Fibroblast of mammary gland (primary cell): ENCODE measurements around the gene DCLK1.

Source experiments
- DNase-seq: peaks from one replicate; pipeline ENCODE4 v3.0.0-alpha.2; 2010; ENCODE audit warnings: low read depth
- H3K4me3 ChIP-seq: 2 replicates; pipeline ENCODE4 v1.5.1; 2011; ENCODE audit warnings: low read depth, mild to moderate bottlenecking, low read length, moderate library complexity; ENCODE audit not compliant: control insufficient read depth
- CTCF ChIP-seq: conservative IDR thresholded peaks from 2 replicates; pipeline ENCODE4 v1.5.1; 2011; ENCODE audit warnings: low read depth, low read length, inconsistent platforms; ENCODE audit not compliant: control insufficient read depth, insufficient read depth

Gene DCLK1

GRCh38 chr13:35926859-35927530, 204.2 kb downstream of the DCLK1 start:
- DNase-seq, result no peak
- no peak overlapping the region for H3K4me3 ChIP-seq
- no peak for TF ChIP-seq CTCF

DNA sequence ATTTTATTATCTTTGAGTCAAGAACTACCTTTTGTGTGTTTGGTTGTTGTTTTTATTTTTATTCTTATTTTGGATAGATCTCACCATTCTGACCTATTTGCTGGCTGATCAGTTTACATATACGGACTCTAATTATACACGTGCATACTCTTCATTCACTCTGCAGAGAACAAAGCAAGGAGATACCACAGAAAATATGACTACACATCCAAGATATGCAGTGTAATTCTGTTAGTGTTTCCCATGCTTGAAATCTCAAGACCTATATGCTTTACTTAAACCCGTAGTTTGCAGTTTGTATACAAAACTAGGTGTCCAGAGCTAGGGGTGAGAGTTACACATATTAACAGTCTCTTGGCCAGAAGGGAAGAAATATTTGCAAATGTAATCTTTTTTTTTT, 205.5 kb downstream of the DCLK1 start:
- no peak for TF ChIP-seq CTCF
- no peak for DNase-seq
- no peak overlapping the region for H3K4me3 ChIP-seq

DNA sequence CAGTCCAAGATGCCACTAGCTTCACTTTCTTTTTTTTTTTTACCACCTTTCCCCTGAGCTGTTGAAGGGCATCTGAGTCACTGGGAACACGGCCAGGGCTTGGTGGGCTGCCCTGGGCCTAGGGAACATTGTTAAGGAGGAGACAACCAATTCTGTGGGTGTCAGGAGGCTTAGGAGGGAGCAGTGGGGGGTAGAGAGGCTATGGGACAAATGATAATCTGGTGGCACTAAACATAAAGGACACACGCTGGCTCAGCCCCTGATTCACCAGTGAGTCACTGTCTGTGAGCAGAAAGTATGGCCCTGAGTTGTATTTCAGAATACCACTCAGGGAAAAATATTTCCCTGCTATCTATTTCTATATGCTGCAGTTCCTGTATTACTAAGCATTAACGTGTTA, 207.8 kb downstream of the DCLK1 start:
- TF ChIP-seq CTCF, result no peak
- DNase-seq, result peak; percentile 61
- H3K4me3 ChIP-seq, result no peak overlapping the region

DNA sequence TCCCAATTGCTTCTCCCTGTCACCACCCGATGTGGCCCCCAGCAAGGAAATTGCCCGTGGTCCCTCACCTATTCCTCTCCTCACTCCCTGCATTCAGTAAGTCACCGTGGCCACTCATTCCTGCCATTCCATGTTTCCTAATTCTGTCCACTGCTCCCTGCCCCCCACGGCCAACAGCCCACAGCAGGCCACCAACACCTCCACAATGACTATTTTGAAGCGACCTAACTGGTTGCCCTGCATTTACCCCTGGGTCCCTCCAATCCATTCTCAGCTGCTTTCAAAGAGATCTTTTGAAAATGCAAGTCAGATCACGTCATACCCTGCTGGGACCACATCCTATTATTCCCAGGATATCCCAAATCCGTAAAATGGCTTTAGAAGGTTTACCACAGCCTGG, 210.4 kb downstream of the DCLK1 start:
- H3K4me3 ChIP-seq, result no peak overlapping the region
- no peak for TF ChIP-seq CTCF
- no peak for DNase-seq

GRCh38 chr13:35917942-35918645, 213.1 kb downstream of the DCLK1 start:
- no peak for TF ChIP-seq CTCF
- no peak overlapping the region for H3K4me3 ChIP-seq
- peak; percentile 52 for DNase-seq

- TF ChIP-seq CTCF, result no peak
- no peak for DNase-seq
These were observed 213.8 kb downstream of the DCLK1 start for GRCh38 chr13:35917252-35917941.

More at GRCh38 chr13:35917252-35917941, 213.8 kb downstream of the DCLK1 start:
- no peak overlapping the region for H3K4me3 ChIP-seq
